A549 (cell line): Measurements from ENCODE around the gene MACF1. TPM values are rescaled to one million over a fixed set of nuclear protein-coding genes. Genes with fewer than 3 reads are reported as not detected.

Experiments
- ATAC-seq, 2 experiments: fragments of 200-7000 bp in 1 of 2; fragments of >200 bp in 1 of 2; cut with Nextera tagmentation in 1 of 2; cut with Tn5 transposase in 1 of 2; 3 replicates each; pipeline versions ENCODE4 v1.8.0 to v1.9.1; 2018 to 2020; ENCODE audit warnings: mild to moderate bottlenecking in 1 of 2, moderate library complexity in 1 of 2
- CTCF ChIA-PET: fragments of 300-600 bp; sonication (Branson Sonifier 250); formaldehyde crosslinking; extraction: SDS; loops from one replicate; lab custom pipeline; 2021; ENCODE audit warnings: antibody characterized with exemption, inconsistent platforms; lab: Yijun Ruan, JAX
- POLR2A ChIA-PET: fragments of 350-600 bp; formaldehyde crosslinking; extraction: SDS; loops from one replicate; lab custom pipeline; 2021; ENCODE audit warnings: antibody characterized with exemption, inconsistent platforms; lab: Yijun Ruan, JAX
- DNase-seq, 2 experiments: peaks; one replicate each; pipeline versions ENCODE4 v3.0.0 to v3.0.0-alpha.2; 2011 to 2016; ENCODE audit warnings: low read depth in 1 of 2, low spot score in 1 of 2
- FAIRE-seq: peaks from 2 replicates; lab custom pipeline; 2011; peaks lifted over from hg19 to GRCh38; lab: Jason Lieb, UNC
- H3K27ac ChIP-seq, 2 experiments: fragments of >200 bp; sonication (Bioruptor Twin); formaldehyde crosslinking; 3 replicates each; pipeline ENCODE4 v1.5.1; 2016 to 2017
- H3K4me1 ChIP-seq: fragments of >200 bp; sonication (Bioruptor Twin); formaldehyde crosslinking; 3 replicates; pipeline ENCODE4 v1.6.1; 2016
- H3K4me2 ChIP-seq: fragments of >200 bp; sonication (Bioruptor Twin); formaldehyde crosslinking; 3 replicates; pipeline ENCODE4 v1.6.1; 2016
- H3K4me3 ChIP-seq: fragments of >200 bp; sonication (Bioruptor Twin); formaldehyde crosslinking; 3 replicates; pipeline ENCODE4 v1.5.1; 2016
- H3K9me3 ChIP-seq: fragments of >200 bp; sonication (Bioruptor Twin); formaldehyde crosslinking; 3 replicates; pipeline ENCODE4 v1.6.1; 2016
- ATOH8 ChIP-seq: fragments of 250-450 bp; sonication (Bioruptor Pico); IDR thresholded peaks from 2 replicates; pipeline ENCODE4 v1.5.0; 2020; ENCODE audit warnings: low read depth, mild to moderate bottlenecking, moderate library complexity
- CBX8 ChIP-seq: fragments of 200-600 bp; sonication (generic); IDR thresholded peaks from 2 replicates; pipeline ENCODE4 v1.6.1; 2016
- CEBPB ChIP-seq, 2 experiments: fragments of >200 bp in 1 of 2; sonication (Bioruptor Twin) in 1 of 2; formaldehyde crosslinking in 1 of 2; IDR thresholded peaks; 2 replicates each; pipeline ENCODE4 v1.6.1; 2012 to 2016
- CHD4 ChIP-seq: fragments of 200-600 bp; sonication (generic); IDR thresholded peaks from 2 replicates; pipeline ENCODE4 v1.6.1; 2016; ENCODE audit warnings: antibody characterized with exemption, mild to moderate bottlenecking, borderline replicate concordance
- EHMT2 ChIP-seq: fragments of 200-600 bp; sonication (generic); IDR thresholded peaks from 2 replicates; pipeline ENCODE4 v1.6.1; 2016; ENCODE audit warnings: antibody characterized with exemption, low read depth, mild to moderate bottlenecking, moderate library complexity
- GATA3 ChIP-seq: IDR thresholded peaks from 2 replicates; pipeline ENCODE4 v1.6.1; 2012; ENCODE audit warnings: borderline replicate concordance
- HES2 ChIP-seq: fragments of >200 bp; sonication (Bioruptor Twin); formaldehyde crosslinking; IDR thresholded peaks from 2 replicates; pipeline ENCODE4 v1.6.1; 2016
- HMGXB4 ChIP-seq: fragments of 250-450 bp; sonication (Bioruptor Pico); IDR thresholded peaks from 2 replicates; pipeline ENCODE4 v1.5.0; 2021; ENCODE audit warnings: mild to moderate bottlenecking, moderate library complexity, borderline replicate concordance
- HOXA7 ChIP-seq: fragments of 250-450 bp; sonication (Bioruptor Pico); IDR thresholded peaks from 2 replicates; pipeline ENCODE4 v1.5.0; 2020; ENCODE audit warnings: mild to moderate bottlenecking, moderate library complexity
- KDM1A ChIP-seq: fragments of 200-600 bp; sonication (generic); IDR thresholded peaks from 2 replicates; pipeline ENCODE4 v1.6.1; 2016; ENCODE audit warnings: low read depth, mild to moderate bottlenecking
- KDM5A ChIP-seq: fragments of 200-600 bp; sonication (generic); IDR thresholded peaks from 2 replicates; pipeline ENCODE4 v1.6.1; 2016; ENCODE audit warnings: antibody characterized with exemption, mild to moderate bottlenecking
- PBX3 ChIP-seq: IDR thresholded peaks from 2 replicates; pipeline ENCODE4 v1.6.1; 2012
- RAD21 ChIP-seq, 2 experiments: fragments of >200 bp in 1 of 2; sonication (Bioruptor Twin) in 1 of 2; formaldehyde crosslinking in 1 of 2; IDR thresholded peaks in 1 of 2; conservative IDR thresholded peaks in 1 of 2; 2 replicates in 1 of 2; 3 replicates in 1 of 2; pipeline ENCODE4 v1.6.1; 2012 to 2018; ENCODE audit warnings: inconsistent platforms in 1 of 2
- RARB ChIP-seq: fragments of 250-450 bp; sonication (Bioruptor Pico); IDR thresholded peaks from 2 replicates; pipeline ENCODE4 v1.8.0; 2021; ENCODE audit warnings: mild to moderate bottlenecking, moderate library complexity
- RCOR1 ChIP-seq: fragments of 150-350 bp; IDR thresholded peaks from 2 replicates; pipeline ENCODE4 v1.6.1; 2014; ENCODE audit warnings: antibody characterized with exemption, low read length, low read depth
- RFX5 ChIP-seq: fragments of 450-650 bp; IDR thresholded peaks from 2 replicates; pipeline ENCODE4 v1.7.1; 2014; ENCODE audit warnings: antibody characterized with exemption, mild to moderate bottlenecking, moderate library complexity
- RNF2 ChIP-seq: fragments of 200-600 bp; sonication (generic); IDR thresholded peaks from 2 replicates; pipeline ENCODE4 v1.6.1; 2016; ENCODE audit warnings: low read depth, mild to moderate bottlenecking, antibody characterized with exemption, moderate library complexity, borderline replicate concordance
- SMC3 ChIP-seq: fragments of >200 bp; sonication (Bioruptor Twin); formaldehyde crosslinking; IDR thresholded peaks from 3 replicates; pipeline ENCODE4 v1.6.1; 2018; ENCODE audit warnings: inconsistent platforms
- SREBF2 ChIP-seq: fragments of 450-650 bp; IDR thresholded peaks from 2 replicates; pipeline ENCODE4 v1.6.1; 2014; ENCODE audit warnings: mild to moderate bottlenecking, moderate library complexity
- TFCP2L1 ChIP-seq: fragments of 250-450 bp; sonication (Bioruptor Pico); IDR thresholded peaks from 2 replicates; pipeline ENCODE4 v1.5.0; 2021; ENCODE audit warnings: mild to moderate bottlenecking
- ZFP36 ChIP-seq: fragments of 450-650 bp; IDR thresholded peaks from 2 replicates; pipeline ENCODE4 v1.6.1; 2014; ENCODE audit warnings: borderline replicate concordance; ENCODE audit not compliant: partially characterized antibody
- ZNF302 ChIP-seq: fragments of 250-450 bp; sonication (Bioruptor Pico); IDR thresholded peaks from 2 replicates; pipeline ENCODE4 v1.9.0; 2021; ENCODE audit warnings: inconsistent platforms, mild to moderate bottlenecking, moderate library complexity
- whole genome bisulfite sequencing: methylation state at CpG from one replicate; pipeline ENCODE4 v1.1.6; 2017; ENCODE audit errors: missing lambda C conversion rate; 5-methylcytosine and 5-hydroxymethylcytosine counted together
- polyA plus RNA-seq, 4 experiments: library from polyadenylated mRNA; depleted of rRNA in 3 of 4; stranded (reverse); fragments of >200 nt; fragmentation: RNase III in 1 of 4; extraction: RNeasy Plus Mini Kit Qiagen cat#74134 plus additional on column Dnase treatment in 1 of 4; gene quantifications; 2 replicates in 3 of 4; 3 replicates in 1 of 4; pipeline ENCODE4 v1.2.3, GENCODE V29; 2011 to 2017

MACF1 gene
- polyA plus RNA-seq, 2 of the 4 experiments (the other 2 are of a cell fraction): 45.7 to 64.2 TPM

GRCh38 chr1:39272027-39272797, 67.7 kb downstream of the MACF1 start:
- no peak for DNase-seq
- POLR2A ChIA-PET: no interaction called here
- no peak for FAIRE-seq
- 79% methylated on average over 3 of the region's 3 CpGs for WGBS
- Histone ChIP-seq H3K4me2 (no peak overlapping the region), H3K4me1 (peaks cover 32% of the 10 kb centered on the region), H3K27ac (no peak overlapping the region), H3K4me3 (no peak overlapping the region), H3K9me3 (no peaks in the 10 kb centered on the region)
- peak in 1 of 2 experiments; percentile 25; a peak in 1 of 6 replicates for ATAC-seq
- TF ChIP-seq CHD4 (no peak), ZFP36 (no peak), HOXA7 (CRISPR knock-in tag) (no peak), ZNF302 (CRISPR knock-in tag) (no peak), HES2 (no peak), RNF2 (no peak), SMC3 (no peak), ATOH8 (CRISPR knock-in tag) (no peak), EHMT2 (no peak), CEBPB (IDR thresholded peaks at IDR 0.05) (no peak), KDM1A (no peak), RFX5 (no peak)
- CTCF ChIA-PET: interaction anchor here (1.2 to 1.5 kb wide), 2 partner anchors 10 to 14 kb away, joined by 3 to 6 read pairs; no protein-coding TSS in a partner anchor

- ChIA-PET CTCF (interaction anchor here (1.1 to 1.5 kb wide), 3 partner anchors 9 to 174 kb away, joined by 3 to 6 read pairs (median 5); no protein-coding TSS in a partner anchor), POLR2A (no interaction called here)
- Histone ChIP-seq H3K9me3 (no peaks in the 10 kb centered on the region), H3K27ac (no peak overlapping the region), H3K4me3 (no peak overlapping the region), H3K4me1 (peaks cover 31% of the 10 kb centered on the region), H3K4me2 (no peak overlapping the region)
- ATAC-seq (no peak), FAIRE-seq (no peak), DNase-seq (no peak)
- 83% methylated on average over 7 of the region's 13 CpGs for WGBS
- TF ChIP-seq KDM5A: no peak
Measured at GRCh38 chr1:39272798-39273469, 68.4 kb downstream of the MACF1 start.

GRCh38 chr1:39275836-39276507, 71.5 kb downstream of the MACF1 start:
- ChIA-PET POLR2A (no interaction called here), CTCF (interaction anchor here (0.6 kb wide), 1 partner anchor 680 kb away, joined by 4 read pairs; no protein-coding TSS in a partner anchor)
- H3K9me3 ChIP-seq: no peaks in the 10 kb centered on the region
- no peak overlapping the region for H3K4me3 ChIP-seq
- DNase-seq (no peak), ATAC-seq (no peak), FAIRE-seq (no peak)
- WGBS: 86% methylated on average over 6 of the region's 6 CpGs
- peaks cover 9% of the 10 kb centered on the region; the same call in 1 of the 3 replicates for H3K4me1 ChIP-seq
- H3K27ac ChIP-seq: no peak overlapping the region
- no peak overlapping the region for H3K4me2 ChIP-seq
- no peak for TF ChIP-seq RAD21 (conservative IDR thresholded peaks at IDR 0.05 in 1 of 2, IDR thresholded peaks at IDR 0.05 in 1 of 2)
- TF ChIP-seq GATA3: no peak
- TF ChIP-seq PBX3: no peak
- TF ChIP-seq ZNF302 (CRISPR knock-in tag): no peak
- no peak for TF ChIP-seq RNF2
- TF ChIP-seq RARB (CRISPR knock-in tag): no peak
- no peak for TF ChIP-seq RCOR1
- no peak for TF ChIP-seq ATOH8 (CRISPR knock-in tag)
- no peak for TF ChIP-seq SREBF2
- no peak for TF ChIP-seq CBX8
- no peak for TF ChIP-seq TFCP2L1 (CRISPR knock-in tag)
- TF ChIP-seq HMGXB4 (CRISPR knock-in tag): no peak
